Measurements from ENCODE around the gene FFAR3. TPM values are rescaled to one million over a fixed set of nuclear protein-coding genes. Genes with fewer than 3 reads are reported as not detected.

The FFAR3 gene
- total and polyA plus RNA-seq, 2 of the 13 experiments (the other 11 are each of a cell fraction or from before 2014, with no cell fraction given) = not detected

GRCh38 chr19:35395382-35396199 is 37.3 kb downstream of the FFAR3 start (continued):
- TF ChIP-seq ZNF562 (CRISPR knock-in tag; IDR thresholded peaks at IDR 0.05; ENCODE audit: borderline replicate concordance) (no peak), BCL3 (CRISPR knock-in tag; IDR thresholded peaks at IDR 0.05) (no peak), MATR3 (CRISPR knock-in tag; IDR thresholded peaks at IDR 0.05) (no peak), PTBP1 (IDR thresholded peaks at IDR 0.05; ENCODE audit: low read depth, low read length, poor library complexity, severe bottlenecking) (no peak), SRF (IDR thresholded peaks at IDR 0.05; ENCODE audit: low read depth, low read length) (no peak), ZNF446 (CRISPR knock-in tag; IDR thresholded peaks at IDR 0.05) (no peak), ZNF567 (CRISPR knock-in tag; IDR thresholded peaks at IDR 0.05; ENCODE audit: borderline replicate concordance) (no peak), ZMAT5 (CRISPR knock-in tag; IDR thresholded peaks at IDR 0.05; ENCODE audit: borderline replicate concordance, low read depth) (no peak), ZNF138 (CRISPR knock-in tag; IDR thresholded peaks at IDR 0.05; ENCODE audit: low read depth) (no peak), AHDC1 (CRISPR knock-in tag; IDR thresholded peaks at IDR 0.05; ENCODE audit: borderline replicate concordance) (peak; percentile 44; the same call in 1 of the 2 replicates), NPAS2 (CRISPR knock-in tag; IDR thresholded peaks at IDR 0.05; ENCODE audit: borderline replicate concordance) (no peak), ZBTB49 (CRISPR knock-in tag; IDR thresholded peaks at IDR 0.05; ENCODE audit: borderline replicate concordance) (no peak), SNRNP70 (IDR thresholded peaks at IDR 0.05; ENCODE audit: low read depth, low read length) (no peak)
- TF ChIP-seq, protein P1, sequence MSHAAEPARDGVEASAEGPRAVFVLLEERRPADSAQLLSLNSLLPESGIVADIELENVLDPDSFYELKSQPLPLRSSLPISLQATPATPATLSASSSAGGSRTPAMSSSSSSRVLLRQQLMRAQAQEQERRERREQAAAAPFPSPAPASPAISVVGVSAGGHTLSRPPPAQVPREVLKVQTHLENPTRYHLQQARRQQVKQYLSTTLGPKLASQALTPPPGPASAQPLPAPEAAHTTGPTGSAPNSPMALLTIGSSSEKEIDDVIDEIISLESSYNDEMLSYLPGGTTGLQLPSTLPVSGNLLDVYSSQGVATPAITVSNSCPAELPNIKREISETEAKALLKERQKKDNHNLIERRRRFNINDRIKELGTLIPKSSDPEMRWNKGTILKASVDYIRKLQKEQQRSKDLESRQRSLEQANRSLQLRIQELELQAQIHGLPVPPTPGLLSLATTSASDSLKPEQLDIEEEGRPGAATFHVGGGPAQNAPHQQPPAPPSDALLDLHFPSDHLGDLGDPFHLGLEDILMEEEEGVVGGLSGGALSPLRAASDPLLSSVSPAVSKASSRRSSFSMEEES (CRISPR knock-in tag; IDR thresholded peaks at IDR 0.05) = no peak
- TF ChIP-seq, protein P2, sequence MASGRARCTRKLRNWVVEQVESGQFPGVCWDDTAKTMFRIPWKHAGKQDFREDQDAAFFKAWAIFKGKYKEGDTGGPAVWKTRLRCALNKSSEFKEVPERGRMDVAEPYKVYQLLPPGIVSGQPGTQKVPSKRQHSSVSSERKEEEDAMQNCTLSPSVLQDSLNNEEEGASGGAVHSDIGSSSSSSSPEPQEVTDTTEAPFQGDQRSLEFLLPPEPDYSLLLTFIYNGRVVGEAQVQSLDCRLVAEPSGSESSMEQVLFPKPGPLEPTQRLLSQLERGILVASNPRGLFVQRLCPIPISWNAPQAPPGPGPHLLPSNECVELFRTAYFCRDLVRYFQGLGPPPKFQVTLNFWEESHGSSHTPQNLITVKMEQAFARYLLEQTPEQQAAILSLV (CRISPR knock-in tag; IDR thresholded peaks at IDR 0.05; ENCODE audit: borderline replicate concordance) = no peak
